ENCODE measurements around the gene MUC5B.

MUC5B gene

DNA sequence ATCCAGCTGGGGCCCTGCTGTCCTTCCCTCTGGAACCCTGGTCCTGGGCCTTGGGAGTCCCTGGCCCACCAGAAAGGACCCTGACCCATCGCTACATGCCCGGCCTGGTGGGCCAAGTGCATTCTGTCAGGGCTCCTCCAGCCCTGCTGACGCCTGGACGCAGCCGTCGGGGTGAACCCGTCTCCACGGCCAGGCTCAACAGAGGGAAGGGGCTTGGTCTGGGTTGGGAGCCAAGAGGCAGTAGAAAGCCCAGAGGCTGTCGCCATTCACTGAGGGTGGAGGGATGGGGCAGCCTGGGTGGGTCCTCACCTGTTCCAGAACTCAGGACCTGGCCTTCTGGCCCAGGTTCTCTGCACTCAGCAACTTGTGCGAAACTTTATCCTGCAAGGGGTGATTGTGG lies 47.6 kb downstream of the MUC5B start:
- no peak for DNase-seq

DNA sequence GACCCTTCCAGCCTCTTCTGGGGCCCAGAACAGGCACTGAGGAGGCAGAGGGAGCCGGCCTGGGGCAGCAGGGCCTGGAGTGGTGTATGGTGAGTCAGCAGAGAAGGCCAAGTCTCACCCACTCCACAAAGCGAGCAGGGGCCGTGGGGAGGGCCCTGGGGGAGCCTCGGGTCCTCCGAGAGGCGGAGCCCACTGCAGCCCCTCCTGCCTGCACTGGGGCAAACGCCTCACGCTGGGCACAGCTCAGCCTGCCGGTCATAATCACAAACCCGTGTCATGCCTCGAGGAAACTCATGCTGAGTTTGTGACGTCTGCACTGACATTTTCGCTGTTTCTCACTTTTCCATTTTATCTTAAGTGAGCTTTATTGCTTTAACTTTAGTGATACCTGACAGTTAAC lies 48.1 kb downstream of the MUC5B start:
- no peak for DNase-seq

DNA sequence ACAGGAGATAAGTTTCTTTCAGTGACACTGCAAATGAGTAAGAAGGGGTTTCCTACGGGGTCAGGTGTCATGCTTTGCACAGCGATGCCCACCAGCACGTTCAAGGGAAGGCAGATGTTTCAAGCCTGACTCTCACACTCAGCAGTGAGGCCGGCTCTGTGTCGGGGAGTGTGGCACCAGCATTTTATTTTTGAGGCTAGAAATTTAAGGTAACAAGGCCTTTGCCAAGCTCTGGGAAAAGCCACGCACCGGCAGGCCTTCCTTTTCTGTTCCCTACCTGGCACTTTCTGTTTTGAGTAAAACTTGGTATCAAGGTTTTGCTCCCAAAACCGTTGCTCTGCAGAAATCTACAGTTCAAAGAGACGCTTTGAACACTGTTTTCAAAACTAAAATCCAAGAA lies 48.5 kb downstream of the MUC5B start:
- DNase-seq, result no peak

DNA sequence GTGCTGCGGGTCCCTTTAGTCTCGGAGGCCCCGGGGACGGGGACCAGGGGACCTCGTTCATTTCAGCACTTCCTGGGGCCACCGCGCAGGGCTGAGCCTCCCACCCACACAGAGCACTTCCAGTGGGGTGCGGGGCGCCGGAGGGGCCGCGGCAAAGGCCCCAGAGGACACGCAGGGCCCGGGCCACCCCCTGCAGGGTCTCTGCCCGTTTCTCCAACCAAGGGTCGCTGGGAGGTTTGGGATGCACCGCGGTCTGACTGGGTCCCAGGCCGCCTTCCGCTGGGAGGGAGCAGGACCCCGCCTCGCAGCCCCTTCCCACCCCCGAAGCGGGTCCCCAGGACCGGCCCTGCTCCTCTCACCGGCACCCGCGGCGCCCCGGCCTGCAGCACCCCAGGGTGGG lies 49.1 kb downstream of the MUC5B start:
- no peak for DNase-seq

DNA sequence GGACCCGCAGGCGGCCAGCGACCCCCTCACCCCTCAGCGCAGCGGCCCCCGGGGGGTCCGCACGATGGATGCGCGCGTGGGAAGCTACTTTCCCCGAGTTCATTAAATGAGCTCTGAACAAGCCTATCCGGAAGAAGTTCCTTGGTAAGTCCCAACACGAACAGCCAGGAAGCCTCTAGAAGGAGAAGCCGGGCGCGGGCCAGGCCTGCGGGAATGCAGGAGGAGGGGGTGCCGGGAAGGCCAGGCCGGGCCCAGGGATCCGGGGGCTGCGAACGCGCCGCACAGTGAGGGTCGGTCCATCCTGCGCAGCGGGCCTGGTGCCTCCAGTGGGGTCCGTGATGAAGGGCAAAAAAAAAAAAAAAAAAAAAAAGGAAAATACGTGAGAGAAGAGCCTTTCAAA lies 49.7 kb downstream of the MUC5B start:
- DNase-seq, result no peak

DNA sequence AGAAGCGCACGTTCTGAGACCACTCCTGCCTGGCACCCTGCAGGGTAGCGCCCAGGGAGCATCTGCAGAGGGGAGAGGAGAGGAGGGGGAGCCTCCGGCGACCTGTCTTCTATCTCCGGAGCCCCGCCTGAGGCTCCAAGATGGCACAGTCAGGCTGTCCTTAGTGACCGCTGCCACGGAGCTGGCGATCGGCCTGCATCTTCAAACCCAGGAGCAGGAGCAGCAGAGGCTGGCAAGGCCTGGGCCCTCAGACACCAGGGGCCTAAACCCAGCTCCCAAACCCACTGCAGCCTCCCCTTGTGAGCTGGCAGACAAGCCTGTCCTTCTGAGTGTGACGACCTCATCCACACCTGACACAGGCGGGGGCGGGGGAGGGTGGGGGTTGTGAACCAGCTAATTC lies 51.6 kb downstream of the MUC5B start:
- DNase-seq, result no peak

DNA sequence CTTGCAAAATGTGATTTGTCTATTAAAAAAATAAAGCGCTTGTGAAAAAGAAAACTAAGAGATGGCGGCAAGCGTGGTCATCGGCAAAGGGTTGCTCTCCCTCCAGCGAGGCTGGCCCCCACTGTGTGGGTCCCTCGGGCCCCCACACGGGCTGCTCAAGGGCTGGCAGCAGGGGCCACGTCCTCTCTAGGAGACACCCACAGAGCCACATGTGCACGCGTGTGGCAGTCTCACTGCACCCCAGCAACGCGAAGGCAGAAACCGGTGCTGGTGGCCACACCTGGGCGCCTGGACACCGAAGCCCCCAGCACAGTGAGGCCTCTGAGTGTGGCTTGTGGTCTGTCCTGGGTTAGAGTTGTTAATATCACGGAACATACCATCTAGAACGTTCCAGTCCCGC lies 52.2 kb downstream of the MUC5B start:
- DNase-seq, result no peak

DNA sequence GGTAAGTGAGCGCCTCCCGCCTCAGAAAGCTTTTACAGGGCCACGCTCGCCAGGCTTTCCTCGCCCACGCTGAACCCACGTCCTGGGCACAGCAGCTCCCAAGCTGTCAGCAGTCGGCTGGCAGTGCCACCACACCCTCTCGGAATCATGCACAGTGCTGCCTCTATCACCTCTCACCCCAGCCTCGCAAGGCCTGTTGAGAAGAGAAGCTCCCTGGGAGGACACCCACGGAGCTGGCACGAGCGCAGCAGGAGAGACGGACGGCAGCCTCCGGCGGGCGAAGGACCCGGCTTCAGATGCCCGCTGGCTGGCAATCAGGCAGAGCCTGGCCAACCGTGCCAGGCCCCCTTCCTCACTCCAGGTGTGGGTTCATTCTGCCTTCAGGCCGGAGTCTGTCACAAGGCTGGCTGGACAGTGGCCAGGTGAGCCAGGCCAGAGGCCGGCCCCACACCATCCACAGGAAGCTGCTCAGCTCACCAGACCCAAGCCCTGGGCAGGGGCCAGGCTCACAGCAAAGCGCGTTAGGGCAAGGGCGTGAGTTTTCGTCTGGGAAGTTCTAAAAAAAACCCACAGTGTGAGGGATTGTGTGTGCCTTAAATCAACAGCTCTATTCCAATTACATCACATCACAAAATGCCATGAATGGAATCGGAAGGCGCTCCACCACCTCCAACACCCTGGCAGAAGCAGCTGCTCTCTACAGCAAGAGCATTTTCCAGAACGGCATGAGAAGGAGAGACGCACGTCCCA lies 53.4 kb downstream of the MUC5B start:
- no peak for DNase-seq

DNA sequence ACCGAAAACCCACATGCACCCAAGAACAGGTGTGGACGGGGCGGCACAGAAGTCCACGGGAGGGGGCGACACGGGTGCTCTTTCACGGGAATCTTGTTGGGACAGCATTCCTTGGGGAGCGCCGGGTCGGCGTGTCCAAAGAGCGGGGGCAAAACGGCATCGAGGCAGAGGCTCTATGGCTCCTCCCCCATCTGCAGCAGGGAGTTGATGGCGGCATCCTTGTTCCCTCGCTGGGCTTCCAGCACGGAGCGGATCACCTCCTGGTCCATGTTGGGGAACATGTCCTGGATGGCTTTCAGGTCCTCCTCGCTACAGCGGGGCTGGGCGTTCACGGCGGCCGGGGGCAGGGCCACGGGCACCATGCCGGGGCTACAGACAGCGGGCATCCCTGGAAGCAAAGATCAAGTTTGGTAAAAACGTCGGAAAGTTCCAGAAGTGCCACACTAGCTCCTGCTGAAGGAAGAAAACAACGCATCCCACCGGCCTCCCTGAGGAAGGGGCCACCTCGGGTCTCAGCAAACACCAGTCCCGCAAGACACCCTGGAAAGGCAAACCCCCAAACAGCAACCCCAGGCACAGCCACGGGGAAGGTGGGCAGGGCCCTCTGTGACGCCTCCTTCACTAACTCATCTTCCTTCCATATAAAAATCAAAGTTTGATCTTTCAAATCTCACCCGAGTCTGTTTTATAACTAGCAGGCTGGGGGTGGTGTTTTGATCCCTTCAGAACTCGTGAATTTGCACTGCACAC lies 54.2 kb downstream of the MUC5B start:
- DNase-seq, result no peak

DNA sequence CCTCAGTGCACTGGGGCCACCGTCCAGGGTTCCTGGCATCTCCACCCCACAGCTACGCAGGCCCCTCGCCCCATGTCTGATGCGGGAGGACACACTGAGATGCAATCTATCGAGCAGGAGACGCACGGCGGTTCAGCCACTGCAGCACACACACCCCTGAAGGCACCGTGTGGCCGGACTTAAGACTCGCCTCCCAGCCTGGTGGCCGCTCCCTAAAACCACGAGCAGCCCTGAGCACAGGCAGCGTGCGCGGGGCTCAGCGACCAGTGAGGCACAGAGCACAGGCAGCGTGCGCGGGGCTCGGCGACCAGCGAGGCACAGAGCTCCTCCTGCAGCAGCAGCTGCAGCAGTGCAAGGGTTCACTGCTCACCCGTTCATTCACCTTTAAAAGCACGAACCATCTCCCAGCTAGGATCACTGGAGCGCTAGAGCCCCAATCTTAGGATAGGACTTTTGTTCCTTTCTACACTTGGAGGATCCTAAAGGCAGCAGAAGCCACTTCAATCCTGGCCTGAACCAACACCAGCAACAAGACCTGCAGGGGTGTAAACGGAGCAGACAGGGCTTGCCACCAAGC lies 55.2 kb downstream of the MUC5B start:
- no peak for DNase-seq

DNA sequence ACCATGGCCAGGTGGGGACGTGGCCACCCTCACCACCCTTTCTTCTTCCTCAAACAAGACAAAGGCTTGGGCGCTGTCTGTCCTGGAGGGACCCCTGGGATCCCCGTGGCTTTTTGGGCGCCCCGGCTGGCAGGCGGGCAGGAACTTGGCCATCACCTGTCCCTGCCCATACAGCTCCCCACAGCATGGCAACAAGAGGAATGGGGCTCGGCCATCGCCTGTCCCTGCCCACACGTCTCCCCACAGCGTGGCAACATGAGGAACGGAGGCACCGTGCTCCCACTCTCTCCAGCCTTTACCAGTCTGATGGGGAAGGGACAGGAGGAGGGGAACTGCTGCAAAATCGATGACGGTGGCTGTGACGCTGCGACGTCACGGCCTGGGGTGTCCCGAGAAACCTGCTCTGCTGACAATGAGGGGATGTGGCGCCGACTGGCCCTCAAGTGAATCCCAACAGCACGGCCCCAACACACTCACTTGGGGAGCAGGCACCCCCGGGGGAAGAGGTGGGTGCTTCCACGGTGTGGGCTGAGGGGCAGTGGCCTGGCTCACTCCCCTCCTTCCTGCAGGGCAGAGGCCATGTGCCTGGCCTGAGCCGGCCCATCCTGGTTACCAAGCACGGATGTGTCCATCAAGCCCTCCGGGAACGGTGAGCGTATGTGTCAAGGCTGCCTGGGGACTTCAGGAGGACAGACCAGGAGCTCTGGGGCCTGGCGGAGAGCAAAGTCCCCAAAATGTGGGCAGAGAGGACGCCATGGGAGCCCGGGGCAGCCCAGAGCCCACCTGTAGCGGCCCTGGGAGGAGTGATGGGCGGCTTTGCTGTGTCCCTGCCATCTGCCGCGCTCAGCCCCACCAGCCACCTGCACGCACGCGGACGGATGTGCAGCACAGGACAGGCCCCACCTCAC lies 56.2 kb downstream of the MUC5B start:
- no peak for DNase-seq

DNA sequence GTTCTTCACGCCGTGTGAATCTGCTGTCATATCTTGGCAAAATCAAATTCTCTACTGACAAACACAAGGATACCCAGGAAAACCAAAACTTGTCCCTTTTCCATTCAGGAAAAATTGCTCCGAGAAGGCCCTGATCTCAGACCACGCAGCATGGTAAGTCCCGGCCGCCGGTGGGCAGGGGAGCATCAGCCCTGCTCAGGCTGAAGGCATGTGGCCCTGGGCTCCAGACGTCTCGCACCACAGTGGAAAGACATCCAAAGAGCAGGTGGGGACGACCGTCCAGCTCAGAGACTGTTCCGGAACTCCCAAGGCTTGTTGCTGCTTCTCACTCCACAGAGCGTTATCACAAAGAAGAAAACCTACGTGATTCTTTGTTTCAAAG lies 56.8 kb downstream of the MUC5B start:
- DNase-seq, result no peak

DNA sequence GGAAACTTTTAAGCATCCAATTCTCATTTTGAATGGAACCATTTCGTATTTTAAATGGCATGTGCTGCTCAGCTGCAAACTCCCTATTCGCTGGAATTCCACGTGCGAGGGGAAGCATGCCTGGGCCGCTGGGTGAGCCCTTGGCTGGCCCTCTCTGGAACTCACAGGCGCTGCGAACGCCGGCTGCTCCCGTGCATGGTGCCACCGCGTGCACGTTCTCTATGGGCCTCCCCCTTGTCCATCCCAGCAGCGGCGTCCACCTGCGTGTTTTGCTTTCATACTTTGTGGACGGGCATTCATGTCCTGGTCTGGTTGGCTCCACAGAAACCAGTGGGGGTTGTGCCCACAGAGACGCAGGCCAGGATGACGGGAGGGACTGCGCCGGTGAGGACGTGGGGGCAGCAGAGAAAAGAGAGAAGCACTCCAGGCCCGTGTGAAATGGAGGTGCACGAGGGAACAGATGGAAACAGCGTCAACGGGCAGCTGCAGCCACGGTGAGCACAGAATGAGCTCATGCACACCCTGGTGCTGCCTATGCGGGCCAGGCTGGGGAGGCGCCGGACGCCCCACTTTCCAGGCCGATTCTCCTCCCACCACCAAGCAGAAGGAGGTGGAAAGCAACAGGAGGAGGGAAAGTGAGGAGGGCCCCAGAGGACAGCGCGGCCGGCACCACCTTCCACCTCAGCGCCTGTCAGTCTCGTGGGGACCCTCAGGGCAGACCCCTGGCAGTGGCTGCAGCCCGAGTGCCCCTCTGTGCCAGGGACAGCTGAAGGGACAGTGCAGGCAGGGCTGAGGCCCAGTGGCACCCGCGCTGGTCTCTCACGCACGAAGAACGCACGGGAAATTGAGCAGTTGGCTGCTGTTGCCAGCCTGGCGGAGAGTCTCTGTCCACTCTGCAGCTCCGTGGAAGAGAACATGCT lies 57.5 kb downstream of the MUC5B start:
- DNase-seq, result no peak

DNA sequence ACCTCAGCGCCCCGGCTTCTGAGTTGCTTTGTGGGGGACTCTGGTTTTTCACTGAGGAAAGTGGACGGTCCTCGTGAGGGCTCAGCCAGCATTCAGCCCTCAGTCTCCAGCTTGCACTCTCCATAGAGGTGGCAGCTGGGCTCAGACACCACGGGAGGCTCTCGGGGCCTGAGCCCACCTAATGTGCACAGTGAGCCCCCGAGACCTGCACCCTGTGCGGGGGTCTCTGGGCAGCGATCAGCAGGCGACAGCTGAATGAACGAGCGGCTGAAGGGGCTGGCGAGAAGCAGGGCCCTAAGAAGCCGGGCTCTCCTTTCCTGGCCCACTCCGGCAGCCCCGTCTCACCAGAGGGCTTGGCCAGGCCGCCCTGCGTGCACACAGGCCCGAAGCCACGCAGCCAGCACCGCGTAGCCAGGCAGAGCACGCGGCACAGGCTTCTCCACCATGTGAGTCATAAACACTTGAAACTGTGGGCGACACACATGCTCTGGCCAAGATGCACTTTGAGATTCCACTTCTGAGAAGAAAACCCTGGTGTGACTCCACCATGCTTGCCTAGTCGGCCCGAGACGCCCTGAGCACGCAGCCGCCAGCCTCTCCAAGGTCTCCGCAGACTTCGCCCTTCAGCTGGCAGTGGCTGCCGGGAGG lies 58.6 kb downstream of the MUC5B start:
- no peak for DNase-seq

DNA sequence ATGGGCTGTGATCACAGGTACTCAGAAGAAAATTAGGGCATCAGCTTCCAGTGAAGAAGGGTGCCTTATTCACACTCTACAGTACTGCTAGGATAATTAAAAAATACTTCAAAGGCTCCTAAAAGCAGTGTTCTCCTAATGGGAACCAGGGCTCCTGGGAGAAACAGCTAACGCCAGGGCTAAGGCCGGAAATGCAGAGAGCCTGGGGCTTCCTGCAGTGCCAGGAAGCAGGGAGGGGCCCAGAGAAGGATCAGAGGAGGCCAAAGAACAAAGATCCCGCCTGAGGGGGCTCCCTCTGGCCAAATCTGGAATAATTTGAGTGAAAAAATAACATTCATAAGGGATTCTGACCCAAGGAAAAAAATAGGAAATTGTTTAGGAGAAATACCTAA lies 59.1 kb downstream of the MUC5B start:
- DNase-seq, result no peak

DNA sequence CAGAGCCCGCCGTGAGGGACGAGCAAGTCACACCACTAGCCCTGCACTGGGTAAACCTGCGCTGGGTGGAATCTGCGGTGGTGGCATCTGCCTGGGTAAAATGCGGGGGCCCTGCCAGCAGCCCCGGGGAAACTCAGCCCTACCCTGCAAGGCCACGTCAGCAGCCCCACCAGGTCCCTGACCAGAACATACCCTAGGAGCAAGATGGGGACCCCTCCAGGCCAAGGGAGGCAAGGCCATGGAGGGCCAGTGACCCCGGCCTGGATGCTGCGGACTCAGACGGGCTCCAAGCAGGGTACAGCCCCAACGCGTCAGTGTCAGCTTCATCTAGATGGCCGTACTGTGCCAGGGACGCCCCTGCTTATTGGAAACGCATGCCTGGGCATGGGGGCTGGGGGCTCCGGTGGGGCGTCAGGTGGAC lies 60.2 kb downstream of the MUC5B start:
- no peak for DNase-seq

DNA sequence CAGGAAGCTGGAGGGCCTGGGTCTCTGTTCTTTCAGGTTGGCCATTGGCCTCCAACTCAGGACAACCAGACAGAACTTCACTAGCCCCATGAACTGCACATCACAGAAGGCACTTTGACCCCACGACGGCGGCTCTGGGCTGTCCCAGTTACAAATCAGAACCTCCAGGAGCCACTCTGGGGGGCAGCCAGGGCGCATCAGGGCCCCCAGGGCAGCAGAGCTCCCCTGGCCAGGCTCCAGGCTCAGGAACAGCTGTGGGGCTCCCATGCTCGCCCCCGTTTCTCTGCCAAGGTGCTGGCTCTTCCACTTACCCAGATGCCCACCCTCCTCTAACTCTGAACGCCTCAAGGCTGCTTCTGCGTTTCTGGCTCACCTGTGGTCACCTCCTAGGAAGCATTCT lies 61.0 kb downstream of the MUC5B start:
- no peak for DNase-seq

DNA sequence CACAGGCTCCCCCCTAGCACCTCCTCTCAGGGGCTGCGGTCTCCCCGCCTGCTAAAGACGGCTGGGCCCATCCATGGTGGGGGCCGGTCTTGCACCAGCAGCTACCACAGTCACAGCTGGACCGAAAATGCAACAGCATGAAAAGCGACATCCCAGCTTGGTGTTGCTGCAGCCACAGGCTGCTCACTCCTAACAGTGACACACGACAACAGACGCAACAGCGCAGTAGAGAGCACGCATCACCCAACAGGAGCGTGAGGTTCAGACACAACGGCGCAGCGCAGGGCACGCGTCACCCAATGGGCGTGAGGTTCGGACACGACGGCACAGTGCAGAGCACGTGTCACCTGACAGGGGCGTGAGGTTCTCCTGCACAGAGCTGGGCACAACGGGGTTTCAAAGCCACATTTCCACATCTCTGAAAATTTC lies 62.5 kb downstream of the MUC5B start:
- no peak for DNase-seq

DNA sequence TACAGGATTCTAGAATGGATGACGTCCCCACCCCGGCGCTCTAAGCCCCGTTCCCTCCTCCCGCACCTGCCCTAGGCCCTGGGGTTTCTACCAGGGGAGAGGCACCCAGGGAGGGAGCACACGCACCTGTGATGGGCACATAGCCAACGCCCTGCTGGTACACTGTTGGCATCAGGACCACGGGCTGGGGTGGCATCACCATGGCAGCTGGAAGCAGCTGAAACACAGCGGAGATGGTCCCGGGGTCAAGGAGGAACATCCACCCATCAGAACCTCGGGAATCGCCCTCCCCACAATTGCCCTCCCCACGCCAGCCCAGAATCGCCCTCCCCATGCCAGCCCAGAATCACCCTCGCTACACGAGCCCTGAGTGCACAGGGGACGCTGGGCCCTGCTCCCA lies 63.0 kb downstream of the MUC5B start:
- DNase-seq, result no peak

DNA sequence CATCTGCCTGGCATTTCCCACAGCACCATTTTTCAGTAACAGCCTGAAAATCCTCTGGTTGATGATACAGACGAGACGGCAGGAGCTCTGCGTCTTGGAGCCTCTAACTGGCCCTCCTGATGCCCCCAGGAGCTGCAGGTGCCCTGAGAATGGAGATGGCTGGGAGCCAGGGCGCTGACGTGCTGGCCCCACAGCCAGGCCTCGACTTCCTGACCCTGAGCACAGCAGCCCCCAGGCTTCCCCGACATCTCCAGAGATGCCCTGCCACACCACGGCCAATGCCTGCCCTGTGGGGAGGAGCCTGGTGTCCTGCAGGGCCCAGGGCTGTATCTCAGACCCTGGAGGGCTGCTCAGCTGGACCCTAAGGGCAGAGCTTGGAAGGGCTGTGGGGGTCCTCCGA lies 65.1 kb downstream of the MUC5B start:
- no peak for DNase-seq

DNA sequence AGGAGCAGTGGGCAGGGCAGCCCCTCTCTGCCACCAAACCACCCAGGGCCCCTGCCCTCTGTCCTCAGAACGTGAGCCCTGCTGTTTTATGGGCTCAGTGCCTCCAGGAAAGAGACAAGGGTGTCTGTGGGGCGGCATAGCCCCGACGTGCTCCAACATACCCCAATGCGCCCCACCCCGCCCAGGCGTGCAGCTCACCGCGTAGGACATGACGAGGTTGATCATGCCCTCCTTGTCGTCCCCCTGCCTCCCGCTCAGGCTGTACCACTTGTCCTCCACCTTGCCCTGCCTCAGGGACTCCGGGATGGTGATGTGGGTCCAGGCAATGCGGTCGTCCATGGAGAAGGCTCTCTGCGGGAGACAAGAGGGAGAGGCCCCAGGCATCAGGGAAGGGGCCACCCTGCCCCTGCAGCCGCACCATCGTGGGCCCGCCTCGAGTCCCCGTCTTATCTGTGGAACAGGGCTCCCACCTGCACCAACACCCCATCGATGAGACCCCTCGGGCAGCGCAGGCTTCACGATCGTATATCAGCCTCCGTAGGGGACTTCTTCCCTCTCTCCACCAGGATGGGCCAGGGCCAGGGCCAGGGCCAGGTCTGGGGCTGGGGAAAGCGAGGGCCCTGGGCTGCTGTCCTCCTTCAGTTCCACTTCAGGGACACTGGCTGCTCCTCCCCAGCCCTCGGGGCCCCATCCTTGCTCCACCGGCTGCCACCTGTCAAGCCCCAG lies 65.7 kb downstream of the MUC5B start:
- DNase-seq, result no peak
